GM23338 (cell line): ENCODE results near the gene COL8A1. TPM values are rescaled to one million over a fixed set of nuclear protein-coding genes. Genes with fewer than 3 reads are reported as not detected.

ENCODE experiments used
- ATAC-seq: fragments of 200-7000 bp; cut with Tn5 transposase; 3 replicates; pipeline ENCODE4 v1.9.1; 2020
- DNase-seq: peaks from one replicate; pipeline ENCODE4 v3.0.0-alpha.2; 2015; ENCODE audit warnings: low spot score
- H2AFZ ChIP-seq: fragments of 200-600 bp; sonication (generic); 2 replicates; pipeline ENCODE4 v1.8.0; 2016; ENCODE audit warnings: antibody characterized with exemption, mild to moderate bottlenecking, moderate library complexity
- H3F3A ChIP-seq: fragments of 200-600 bp; sonication (generic); replicated peaks from 2 replicates; pipeline ENCODE4 v1.8.0; 2017; ENCODE audit warnings: antibody characterized with exemption, mixed run types, low read depth
- H3K27ac ChIP-seq: fragments of 200-600 bp; sonication (generic); 2 replicates; pipeline ENCODE4 v1.6.1; 2016; ENCODE audit warnings: low read depth
- H3K27me3 ChIP-seq: fragments of 200-600 bp; sonication (generic); 2 replicates; pipeline ENCODE4 v1.8.0; 2016; ENCODE audit warnings: mild to moderate bottlenecking, mixed run types, moderate library complexity; ENCODE audit not compliant: insufficient read depth
- H3K36me3 ChIP-seq: fragments of 200-600 bp; sonication (generic); 2 replicates; pipeline ENCODE4 v1.8.0; 2016; ENCODE audit warnings: mild to moderate bottlenecking; ENCODE audit not compliant: insufficient read depth
- H3K4me1 ChIP-seq: fragments of 200-600 bp; sonication (generic); 2 replicates; pipeline ENCODE4 v1.8.0; 2016; ENCODE audit warnings: mild to moderate bottlenecking, moderate library complexity; ENCODE audit not compliant: insufficient read depth
- H3K4me2 ChIP-seq: fragments of 200-600 bp; sonication (generic); 2 replicates; pipeline ENCODE4 v1.7.1; 2017; ENCODE audit warnings: mixed run types
- H3K4me3 ChIP-seq: fragments of 200-600 bp; sonication (generic); 2 replicates; pipeline ENCODE4 v1.6.1; 2016; ENCODE audit warnings: mixed run types
- H3K79me2 ChIP-seq: fragments of 200-600 bp; sonication (generic); replicated peaks from 2 replicates; pipeline ENCODE4 v1.8.0; 2017; ENCODE audit warnings: mild to moderate bottlenecking; ENCODE audit not compliant: insufficient read depth
- H3K9me2 ChIP-seq: fragments of 200-600 bp; sonication (generic); 2 replicates; pipeline ENCODE4 v1.8.0; 2017; ENCODE audit not compliant: insufficient read depth
- H4K20me1 ChIP-seq: fragments of 200-600 bp; sonication (generic); replicated peaks from 2 replicates; pipeline ENCODE4 v1.8.0; 2017; ENCODE audit warnings: mild to moderate bottlenecking; ENCODE audit not compliant: insufficient read depth
- H3K27ac Mint-ChIP-seq: 2 replicates; pipeline ENCODE4 v1.8.0; 2020; ENCODE audit warnings: inconsistent platforms, mild to moderate bottlenecking, moderate library complexity, mixed read lengths
- H3K27me3 Mint-ChIP-seq: 3 replicates; pipeline ENCODE4 v1.8.0; 2022; ENCODE audit warnings: low read depth, mild to moderate bottlenecking, moderate library complexity, mixed read lengths, inconsistent platforms; ENCODE audit not compliant: insufficient read depth, poor library complexity
- H3K36me3 Mint-ChIP-seq: 3 replicates; pipeline ENCODE4 v1.8.0; 2021; ENCODE audit warnings: low read depth, mild to moderate bottlenecking, inconsistent platforms, moderate library complexity, mixed read lengths
- H3K4me1 Mint-ChIP-seq: 3 replicates; pipeline ENCODE4 v1.8.0; 2020; ENCODE audit warnings: mild to moderate bottlenecking, inconsistent platforms, mixed read lengths
- H3K4me3 Mint-ChIP-seq: 3 replicates; pipeline ENCODE4 v1.8.0; 2021; ENCODE audit warnings: moderate library complexity, mild to moderate bottlenecking, inconsistent platforms, mixed read lengths
- H3K9me3 Mint-ChIP-seq: 3 replicates; pipeline ENCODE4 v1.8.0; 2020; ENCODE audit warnings: moderate library complexity, mild to moderate bottlenecking, inconsistent platforms, mixed read lengths
- CREB1 ChIP-seq: fragments of 250-450 bp; sonication (Bioruptor Pico); IDR thresholded peaks from 2 replicates; pipeline ENCODE4 v1.5.0; 2020; ENCODE audit warnings: low read depth, mild to moderate bottlenecking, moderate library complexity
- EZH2 ChIP-seq: fragments of 200-600 bp; sonication (generic); IDR thresholded peaks from one replicate; pipeline ENCODE4 v1.8.0; 2017; ENCODE audit warnings: antibody characterized with exemption, mild to moderate bottlenecking, low read depth; ENCODE audit not compliant: unreplicated experiment
- EZH2phosphoT487 ChIP-seq: fragments of 200-600 bp; sonication (generic); IDR thresholded peaks from one replicate; pipeline ENCODE4 v1.8.1; 2018; ENCODE audit warnings: antibody characterized with exemption; ENCODE audit not compliant: unreplicated experiment
- JUNB ChIP-seq: IDR thresholded peaks from one replicate; pipeline ENCODE4 v1.6.1; 2016; ENCODE audit warnings: antibody characterized with exemption; ENCODE audit not compliant: unreplicated experiment
- NANOG ChIP-seq: IDR thresholded peaks from 2 replicates; pipeline ENCODE4 v1.6.1; 2016; ENCODE audit warnings: antibody characterized with exemption, borderline replicate concordance
- POLR2AphosphoS5 ChIP-seq: IDR thresholded peaks from 2 replicates; pipeline ENCODE4 v1.6.1; 2016; ENCODE audit warnings: antibody characterized with exemption, low read depth
- REST ChIP-seq: IDR thresholded peaks from one replicate; pipeline ENCODE4 v1.6.1; 2018; ENCODE audit warnings: antibody characterized with exemption; ENCODE audit not compliant: unreplicated experiment
- STAT1 ChIP-seq: IDR thresholded peaks from one replicate; pipeline ENCODE4 v1.6.1; 2016; ENCODE audit warnings: antibody characterized with exemption; ENCODE audit not compliant: unreplicated experiment
- ZNF114 ChIP-seq: fragments of 250-450 bp; sonication (Bioruptor Pico); IDR thresholded peaks from 2 replicates; pipeline ENCODE4 v1.5.0; 2020; ENCODE audit warnings: mild to moderate bottlenecking, moderate library complexity
- ZNF331 ChIP-seq: fragments of 250-450 bp; sonication (Bioruptor Pico); IDR thresholded peaks from 2 replicates; pipeline ENCODE4 v1.5.0; 2020; ENCODE audit warnings: low read depth, mild to moderate bottlenecking, moderate library complexity
- ZNF462 ChIP-seq: fragments of 250-450 bp; sonication (Bioruptor Pico); IDR thresholded peaks from 2 replicates; pipeline ENCODE4 v1.5.0; 2020; ENCODE audit warnings: mild to moderate bottlenecking, moderate library complexity
- polyA plus RNA-seq: library from polyadenylated mRNA; unstranded; fragments of >200 nt; fragmentation: Nextera tagmentation; extraction: Ambion mirVana; gene quantifications from 2 replicates; pipeline ENCODE4 v1.2.1, GENCODE V29; 2016
- total RNA-seq: library from RNA; depleted of rRNA; stranded (reverse); fragments of >200 nt; shearing (Covaris generic); gene quantifications from 2 replicates; pipeline ENCODE4 v1.2.3, GENCODE V29; 2014
- TF ChIP-seq, protein P1 (sequence below): IDR thresholded peaks from 2 replicates; pipeline ENCODE4 v1.6.1; 2016; ENCODE audit warnings: antibody characterized with exemption
- TF ChIP-seq, protein P2 (sequence below), 2 experiments: fragments of 200-600 bp in 1 of 2; sonication (generic) in 1 of 2; conservative IDR thresholded peaks; 2 replicates each; pipeline versions ENCODE4 v1.5.1 to v1.6.1; 2016 to 2017; ENCODE audit warnings: antibody characterized with exemption in 2 of 2, low read depth in 2 of 2, mild to moderate bottlenecking in 2 of 2, moderate library complexity in 1 of 2

COL8A1 gene
- total and polyA plus RNA-seq, 2 experiments from 2014 or later = 0.26 to 0.97 TPM

- no peaks in the 10 kb centered on the region for H3F3A ChIP-seq
- no peaks in the 10 kb centered on the region for H3K4me1 ChIP-seq
- H3K9me3 Mint-ChIP-seq = peaks cover 48% of the 10 kb centered on the region
- peaks cover 43% of the 10 kb centered on the region for H3K36me3 Mint-ChIP-seq
- no peak overlapping the region for H2AFZ ChIP-seq
- no peak overlapping the region for H3K27ac ChIP-seq
- H4K20me1 ChIP-seq = no peaks in the 10 kb centered on the region
- no peaks in the 10 kb centered on the region for H3K4me1 Mint-ChIP-seq
- no peaks in the 10 kb centered on the region for H3K27me3 Mint-ChIP-seq
- H3K36me3 ChIP-seq = no peaks in the 10 kb centered on the region
- H3K27me3 ChIP-seq = no peaks in the 10 kb centered on the region
- TF ChIP-seq EZH2 = no peak
- no peak for TF ChIP-seq ZNF331
- no peak for TF ChIP-seq JUNB
- TF ChIP-seq NANOG = no peak
- no peak for TF ChIP-seq ZNF462 (CRISPR knock-in tag)
- no peak for TF ChIP-seq REST
- no peak for TF ChIP-seq CREB1 (CRISPR knock-in tag)
- no peak for TF ChIP-seq EZH2phosphoT487
- no peak for TF ChIP-seq STAT1
- TF ChIP-seq, protein P1, sequence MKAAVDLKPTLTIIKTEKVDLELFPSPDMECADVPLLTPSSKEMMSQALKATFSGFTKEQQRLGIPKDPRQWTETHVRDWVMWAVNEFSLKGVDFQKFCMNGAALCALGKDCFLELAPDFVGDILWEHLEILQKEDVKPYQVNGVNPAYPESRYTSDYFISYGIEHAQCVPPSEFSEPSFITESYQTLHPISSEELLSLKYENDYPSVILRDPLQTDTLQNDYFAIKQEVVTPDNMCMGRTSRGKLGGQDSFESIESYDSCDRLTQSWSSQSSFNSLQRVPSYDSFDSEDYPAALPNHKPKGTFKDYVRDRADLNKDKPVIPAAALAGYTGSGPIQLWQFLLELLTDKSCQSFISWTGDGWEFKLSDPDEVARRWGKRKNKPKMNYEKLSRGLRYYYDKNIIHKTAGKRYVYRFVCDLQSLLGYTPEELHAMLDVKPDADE = no peak
- TF ChIP-seq, protein P2, sequence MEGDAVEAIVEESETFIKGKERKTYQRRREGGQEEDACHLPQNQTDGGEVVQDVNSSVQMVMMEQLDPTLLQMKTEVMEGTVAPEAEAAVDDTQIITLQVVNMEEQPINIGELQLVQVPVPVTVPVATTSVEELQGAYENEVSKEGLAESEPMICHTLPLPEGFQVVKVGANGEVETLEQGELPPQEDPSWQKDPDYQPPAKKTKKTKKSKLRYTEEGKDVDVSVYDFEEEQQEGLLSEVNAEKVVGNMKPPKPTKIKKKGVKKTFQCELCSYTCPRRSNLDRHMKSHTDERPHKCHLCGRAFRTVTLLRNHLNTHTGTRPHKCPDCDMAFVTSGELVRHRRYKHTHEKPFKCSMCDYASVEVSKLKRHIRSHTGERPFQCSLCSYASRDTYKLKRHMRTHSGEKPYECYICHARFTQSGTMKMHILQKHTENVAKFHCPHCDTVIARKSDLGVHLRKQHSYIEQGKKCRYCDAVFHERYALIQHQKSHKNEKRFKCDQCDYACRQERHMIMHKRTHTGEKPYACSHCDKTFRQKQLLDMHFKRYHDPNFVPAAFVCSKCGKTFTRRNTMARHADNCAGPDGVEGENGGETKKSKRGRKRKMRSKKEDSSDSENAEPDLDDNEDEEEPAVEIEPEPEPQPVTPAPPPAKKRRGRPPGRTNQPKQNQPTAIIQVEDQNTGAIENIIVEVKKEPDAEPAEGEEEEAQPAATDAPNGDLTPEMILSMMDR (conservative IDR thresholded peaks at IDR 0.05; ENCODE audit: low read depth in 2 of 2) = no peak
- no peak for TF ChIP-seq POLR2AphosphoS5
- TF ChIP-seq ZNF114 (CRISPR knock-in tag) = no peak
- H3K4me2 ChIP-seq = no peak overlapping the region
- no peaks in the 10 kb centered on the region for H3K79me2 ChIP-seq
- H3K4me3 Mint-ChIP-seq = no peak overlapping the region
- H3K27ac Mint-ChIP-seq = no peak overlapping the region
- no peak for DNase-seq
- H3K4me3 ChIP-seq = no peak overlapping the region
- ATAC-seq = no peak
- 0 out of 2 replicates have a peak, but pooled peaks cover 5% of the 10 kb centered on the region for H3K9me2 ChIP-seq
Observed at GRCh38 chr3:99805160-99805559, 166.8 kb downstream of the COL8A1 start.
